T1000 (cell line): ENCODE measurements around the gene DGLUCY.
"Not testable (repeated sequence)": the region's sequence is repeated elsewhere in the genome, so short reads cannot be mapped to it uniquely, and the experiment has no call there.

ENCODE experiments used
- DNase-seq: peaks from one replicate; lab custom pipeline; 2025; ENCODE audit warnings: mixed read lengths; lab: John Stamatoyannopoulos, UW

The DGLUCY gene

GRCh38 chr14:91233936-91234790 lies 120.3 kb downstream of the DGLUCY start:
- DNase-seq = no peak

GRCh38 chr14:91234791-91235114 lies 120.9 kb downstream of the DGLUCY start:
- DNase-seq = no peak

- no peak for DNase-seq
These were observed 122.0 kb downstream of the DGLUCY start for GRCh38 chr14:91235841-91236240.

- DNase-seq = no peak
These were observed 123.3 kb downstream of the DGLUCY start for GRCh38 chr14:91237219-91237618.

GRCh38 chr14:91238085-91238484 lies 124.2 kb downstream of the DGLUCY start:
- DNase-seq = no peak

- DNase-seq = no peak
These were observed 124.8 kb downstream of the DGLUCY start for GRCh38 chr14:91238661-91239060.

GRCh38 chr14:91241863-91242262 lies 128.0 kb downstream of the DGLUCY start:
- no peak for DNase-seq

- no peak for DNase-seq
These were observed 128.8 kb downstream of the DGLUCY start for GRCh38 chr14:91242635-91243034.

- no peak for DNase-seq
These were observed 129.2 kb downstream of the DGLUCY start for GRCh38 chr14:91243074-91243471.

- no peak for DNase-seq
These were observed 130.6 kb downstream of the DGLUCY start, which contains the start of gene GPR68 for GRCh38 chr14:91244501-91244901. GPR68 (minus strand) TSS chr14:91244704; CDS start chr14:91235050, 9,654 bp downstream.

- no peak for DNase-seq
These were observed 131.2 kb downstream of the DGLUCY start for GRCh38 chr14:91245029-91245428.

- DNase-seq = not testable (repeated sequence)
These were observed 131.7 kb downstream of the DGLUCY start for GRCh38 chr14:91245616-91246015.

- no peak for DNase-seq
These were observed 132.4 kb downstream of the DGLUCY start for GRCh38 chr14:91246051-91246852.

GRCh38 chr14:91249841-91250616 lies 136.2 kb downstream of the DGLUCY start:
- peak; percentile 48 for DNase-seq

GRCh38 chr14:91250912-91251311 lies 137.0 kb downstream of the DGLUCY start:
- no peak for DNase-seq

GRCh38 chr14:91252871-91253794 lies 139.3 kb downstream of the DGLUCY start:
- DNase-seq = no peak

GRCh38 chr14:91253795-91254323 lies 140.0 kb downstream of the DGLUCY start:
- no peak for DNase-seq

GRCh38 chr14:91254461-91254860 lies 140.6 kb downstream of the DGLUCY start:
- DNase-seq = no peak

GRCh38 chr14:91255026-91255695 lies 141.3 kb downstream of the DGLUCY start:
- DNase-seq = no peak

- DNase-seq = no peak
These were observed 142.8 kb downstream of the DGLUCY start for GRCh38 chr14:91256661-91257060.
